ENCODE results near the gene MRPS11. TPM values are rescaled to one million over a fixed set of nuclear protein-coding genes. Genes with fewer than 3 reads are reported as not detected.

MRPS11 gene
- 10 to 100 TPM; 24.3 to 48.5 (median 43.5) TPM for total RNA-seq

- TF ChIP-seq CTCF (IDR thresholded peaks at IDR 0.05) = no peak
- peak; percentile 78 for DNase-seq (ENCODE audit: low spot score)
Observed at GRCh38 chr15:88467073-88467934, at the start of gene MRPS11, which contains the start of gene MRPL46. Gene MRPS11, plus strand, starts transcription at chr15:88467708. Its CDS starts 10 bp downstream, at chr15:88467718. Gene MRPL46, minus strand, starts transcription at chr15:88467388. Its CDS starts 11 bp downstream, at chr15:88467377.

GRCh38 chr15:88419830-88420229, 47.7 kb upstream of the MRPS11 start:
- TF ChIP-seq CTCF (IDR thresholded peaks at IDR 0.05) = no peak
- no peak for ATAC-seq (ENCODE audit: low FRiP score)
- DNase-seq (ENCODE audit: low spot score) = no peak

More at GRCh38 chr15:88467073-88467934, at the start of gene MRPS11, which contains the start of gene MRPL46:
- peak; percentile 90 for ATAC-seq (ENCODE audit: low FRiP score)

GRCh38 chr15:88423331-88423730, 44.2 kb upstream of the MRPS11 start:
- ATAC-seq (ENCODE audit: low FRiP score) (no peak), DNase-seq (ENCODE audit: low spot score) (no peak)
- TF ChIP-seq CTCF (IDR thresholded peaks at IDR 0.05) = no peak

GRCh38 chr15:88426304-88426703, 41.2 kb upstream of the MRPS11 start:
- ATAC-seq (ENCODE audit: low FRiP score) (no peak), DNase-seq (ENCODE audit: low spot score) (no peak)
- TF ChIP-seq CTCF (IDR thresholded peaks at IDR 0.05) = no peak

GRCh38 chr15:88428053-88428452, 39.5 kb upstream of the MRPS11 start:
- ATAC-seq (ENCODE audit: low FRiP score) = no peak
- no peak for TF ChIP-seq CTCF (IDR thresholded peaks at IDR 0.05)
- DNase-seq (ENCODE audit: low spot score) = no peak

- TF ChIP-seq CTCF (IDR thresholded peaks at IDR 0.05) = no peak
- DNase-seq (ENCODE audit: low spot score) (no peak), ATAC-seq (ENCODE audit: low FRiP score) (no peak)
Observed at GRCh38 chr15:88428805-88429605, 38.5 kb upstream of the MRPS11 start.

All from omental fat pad (tissue), 4 donors.